Spleen (tissue), 7 donors: ENCODE measurements around the gene C4orf50.

Experiments
- CTCF ChIP-seq, 11 experiments: fragments of 200-600 bp in 7 of 11; fragments of 450-650 bp in 4 of 11; sonication (generic) in 4 of 11; IDR thresholded peaks in 8 of 11; conservative IDR thresholded peaks in 3 of 11; 1 replicate in 7 of 11; 2 replicates in 4 of 11; pipeline versions ENCODE4 v1.4.0 to v1.8.0; 2016 to 2021; ENCODE audit warnings: antibody characterized with exemption in 11 of 11, inconsistent platforms in 4 of 11, mild to moderate bottlenecking in 1 of 11
- POLR2A ChIP-seq, 3 donors: fragments of 450-650 bp; IDR thresholded peaks; one replicate each; pipeline ENCODE4 v1.5.1; 2017; ENCODE audit warnings: antibody characterized with exemption in 3 of 3, mild to moderate bottlenecking in 1 of 3
- donor health status: DM: no; HTN: no; CAD: no; lungs with moderate emphysema.
- donor health status: DM: no; HTN: no; CAD: no.
- donor health status: DM: no; HTN: no; CAD: no.

DNA sequence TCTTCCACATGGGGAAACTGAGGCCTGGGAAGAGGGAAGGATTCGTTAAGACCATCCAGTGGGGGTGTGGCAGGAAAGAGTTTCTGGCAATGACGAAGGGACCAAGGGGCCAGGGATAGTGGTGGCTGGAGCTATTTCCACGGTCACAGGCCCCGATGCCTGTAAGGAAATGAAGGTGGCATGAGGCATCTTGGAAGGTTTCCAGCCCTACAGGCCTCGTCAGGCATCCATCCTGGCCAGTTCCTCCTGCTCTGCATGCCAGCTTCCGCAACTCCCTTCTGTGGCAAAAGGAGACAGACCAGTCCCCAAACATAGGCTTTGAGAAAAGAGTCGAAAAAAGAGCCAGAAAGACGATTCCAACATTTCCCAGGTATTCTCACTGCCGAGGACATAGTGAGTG lies 9.2 kb upstream of the C4orf50 start:
- TF ChIP-seq POLR2A (IDR thresholded peaks at IDR 0.05), result no peak
- TF ChIP-seq CTCF (IDR thresholded peaks at IDR 0.05 in 8 of 11, conservative IDR thresholded peaks at IDR 0.05 in 3 of 11), result no peak
